GM10847 (cell line): ENCODE data around the gene COL23A1.

Experiments used
- POLR2A ChIP-seq: IDR thresholded peaks from 2 replicates; pipeline ENCODE4 v1.6.1; 2011; ENCODE audit not compliant: insufficient read length; ENCODE audit errors: extremely low read depth

COL23A1 gene

GRCh38 chr5:178280631-178281030 is 309.6 kb downstream of the COL23A1 start:
- no peak for TF ChIP-seq POLR2A

GRCh38 chr5:178279723-178280438 is 310.3 kb downstream of the COL23A1 start:
- no peak for TF ChIP-seq POLR2A

GRCh38 chr5:178279026-178279722 is 311.0 kb downstream of the COL23A1 start:
- TF ChIP-seq POLR2A: no peak

- no peak for TF ChIP-seq POLR2A
Observed at GRCh38 chr5:178278358-178279023, 311.7 kb downstream of the COL23A1 start.

GRCh38 chr5:178277866-178278265 is 312.3 kb downstream of the COL23A1 start:
- no peak for TF ChIP-seq POLR2A

GRCh38 chr5:178277346-178277745 is 312.8 kb downstream of the COL23A1 start:
- no peak for TF ChIP-seq POLR2A

- no peak for TF ChIP-seq POLR2A
Observed at GRCh38 chr5:178274781-178275537, 315.2 kb downstream of the COL23A1 start.

GRCh38 chr5:178273665-178274541 is 316.3 kb downstream of the COL23A1 start:
- TF ChIP-seq POLR2A: no peak

GRCh38 chr5:178273041-178273440 is 317.2 kb downstream of the COL23A1 start:
- no peak for TF ChIP-seq POLR2A

GRCh38 chr5:178272591-178272990 is 317.6 kb downstream of the COL23A1 start:
- no peak for TF ChIP-seq POLR2A

GRCh38 chr5:178271726-178272479 is 318.3 kb downstream of the COL23A1 start:
- TF ChIP-seq POLR2A: no peak

- no peak for TF ChIP-seq POLR2A
Observed at GRCh38 chr5:178271231-178271630, 319.0 kb downstream of the COL23A1 start.

- no peak for TF ChIP-seq POLR2A
Observed at GRCh38 chr5:178269499-178269898, 320.7 kb downstream of the COL23A1 start.

- no peak for TF ChIP-seq POLR2A
Observed at GRCh38 chr5:178267876-178268275, 322.3 kb downstream of the COL23A1 start.
